WTC11 (cell line): ENCODE measurements around the gene ARL9. TPM values are rescaled to one million over a fixed set of nuclear protein-coding genes. Genes with fewer than 3 reads are reported as not detected.
A peak's percentile ranks its signal among the peaks of the same experiment; 100 is the strongest.

Source experiments
- ATAC-seq: fragments of 200-7000 bp; cut with Tn5 transposase; 2 replicates; pipeline ENCODE4 v1.10.0; 2021; ENCODE audit warnings: mild to moderate bottlenecking, moderate library complexity
- Bru-seq: library from RNA; stranded (reverse); fragments of 400-500 nt; gene quantifications from one replicate; lab custom pipeline; 2021; lab: Mats Ljungman, UMichigan
- CTCF ChIA-PET: fragments of 300-600 bp; sonication (Branson Sonifier 250); formaldehyde crosslinking; loops from one replicate; lab custom pipeline; 2021; ENCODE audit warnings: antibody characterized with exemption; lab: Charles Lee
- POLR2A ChIA-PET: fragments of 350-600 bp; sonication (Branson Sonifier 250); formaldehyde crosslinking; loops from one replicate; lab custom pipeline; 2021; ENCODE audit warnings: antibody characterized with exemption; lab: Charles Lee
- DNase-seq: peaks from one replicate; pipeline ENCODE4 v3.0.0; 2021; ENCODE audit warnings: low spot score
- H3K27ac Mint-ChIP-seq: 2 replicates; pipeline ENCODE4 v1.8.0; 2021; ENCODE audit warnings: mixed read lengths
- H3K27me3 Mint-ChIP-seq: 2 replicates; pipeline ENCODE4 v1.8.0; 2021; ENCODE audit warnings: low read depth, mild to moderate bottlenecking, moderate library complexity, mixed read lengths
- H3K36me3 Mint-ChIP-seq: 2 replicates; pipeline ENCODE4 v1.8.0; 2021; ENCODE audit warnings: mixed read lengths
- H3K4me1 Mint-ChIP-seq: 2 replicates; pipeline ENCODE4 v1.8.0; 2022; ENCODE audit warnings: mixed read lengths
- H3K4me3 Mint-ChIP-seq: 2 replicates; pipeline ENCODE4 v1.8.0; 2021; ENCODE audit warnings: mild to moderate bottlenecking, moderate library complexity, mixed read lengths
- H3K9me3 Mint-ChIP-seq: 2 replicates; pipeline ENCODE4 v1.8.0; 2021; ENCODE audit warnings: mixed read lengths
- ARID4B ChIP-seq: sonication (generic); formaldehyde crosslinking; IDR thresholded peaks from 2 replicates; pipeline ENCODE4 v1.8.0; 2023; ENCODE audit warnings: missing genetic modification reagents, mild to moderate bottlenecking, borderline replicate concordance
- CBFB ChIP-seq: sonication (generic); formaldehyde crosslinking; IDR thresholded peaks from 2 replicates; pipeline ENCODE4 v1.8.1; 2022; ENCODE audit warnings: mild to moderate bottlenecking, low read depth, missing genetic modification reagents
- CREM ChIP-seq: sonication (generic); formaldehyde crosslinking; IDR thresholded peaks from 2 replicates; pipeline ENCODE4 v1.8.1; 2022; ENCODE audit warnings: mild to moderate bottlenecking, missing genetic modification reagents, moderate library complexity
- E2F1 ChIP-seq: sonication (generic); formaldehyde crosslinking; IDR thresholded peaks from 2 replicates; pipeline ENCODE4 v1.8.0; 2022; ENCODE audit warnings: mild to moderate bottlenecking, missing genetic modification reagents
- E2F5 ChIP-seq: sonication (generic); formaldehyde crosslinking; IDR thresholded peaks from 2 replicates; pipeline ENCODE4 v1.8.1; 2022; ENCODE audit warnings: mild to moderate bottlenecking, moderate library complexity, missing genetic modification reagents
- FOXK1 ChIP-seq: sonication (generic); formaldehyde crosslinking; IDR thresholded peaks from 2 replicates; pipeline ENCODE4 v1.8.0; 2022; ENCODE audit warnings: mild to moderate bottlenecking, moderate library complexity, missing genetic modification reagents
- FOXP1 ChIP-seq: sonication (generic); formaldehyde crosslinking; IDR thresholded peaks from 2 replicates; pipeline ENCODE4 v1.8.0; 2022; ENCODE audit warnings: missing genetic modification reagents, mild to moderate bottlenecking, moderate library complexity, borderline replicate concordance
- FOXP4 ChIP-seq: sonication (generic); formaldehyde crosslinking; IDR thresholded peaks from 2 replicates; pipeline ENCODE4 v1.8.0; 2022; ENCODE audit warnings: mild to moderate bottlenecking, missing genetic modification reagents
- HMGXB4 ChIP-seq: sonication (generic); formaldehyde crosslinking; IDR thresholded peaks from 2 replicates; pipeline ENCODE4 v1.8.1; 2023; ENCODE audit warnings: mild to moderate bottlenecking, moderate library complexity, missing genetic modification reagents
- MYBL2 ChIP-seq: sonication (generic); formaldehyde crosslinking; IDR thresholded peaks from 2 replicates; pipeline ENCODE4 v1.8.1; 2023; ENCODE audit warnings: mild to moderate bottlenecking, moderate library complexity, missing genetic modification reagents
- NFE2L1 ChIP-seq: sonication (generic); formaldehyde crosslinking; IDR thresholded peaks from 2 replicates; pipeline ENCODE4 v1.8.1; 2023; ENCODE audit warnings: missing genetic modification reagents
- NFYB ChIP-seq: sonication (generic); formaldehyde crosslinking; conservative IDR thresholded peaks from 2 replicates; pipeline ENCODE4 v1.8.0; 2022; ENCODE audit warnings: low read depth, missing genetic modification reagents
- RELA ChIP-seq: sonication (generic); formaldehyde crosslinking; IDR thresholded peaks from 2 replicates; pipeline ENCODE4 v1.8.1; 2022; ENCODE audit warnings: missing genetic modification reagents, mild to moderate bottlenecking, borderline replicate concordance
- USF1 ChIP-seq: sonication (generic); formaldehyde crosslinking; IDR thresholded peaks from 2 replicates; pipeline ENCODE4 v1.8.0; 2022; ENCODE audit warnings: mild to moderate bottlenecking, missing genetic modification reagents
- ZNF281 ChIP-seq: sonication (generic); formaldehyde crosslinking; IDR thresholded peaks from 2 replicates; pipeline ENCODE4 v1.8.0; 2023; ENCODE audit warnings: mild to moderate bottlenecking, missing genetic modification reagents
- ZNF423 ChIP-seq: fragments of 250-450 bp; sonication (Bioruptor Pico); IDR thresholded peaks from 2 replicates; pipeline ENCODE4 v2.1.2; 2022; ENCODE audit warnings: mild to moderate bottlenecking, moderate library complexity
- ZSCAN18 ChIP-seq: fragments of 250-450 bp; sonication (Bioruptor Pico); IDR thresholded peaks from 2 replicates; pipeline ENCODE4 v2.1.2; 2022; ENCODE audit warnings: mild to moderate bottlenecking, moderate library complexity
- long read RNA-seq, 3 experiments: library from RNA in 1 of 3; library from capped mRNA in 1 of 3; library from polyadenylated mRNA in 1 of 3; unstranded in 2 of 3; stranded (forward) in 1 of 3; transcript quantifications; one replicate each; pipeline ENCODE4 v2.0.0, GENCODE V29; 2021
- total RNA-seq: library from RNA; stranded (reverse); gene quantifications from 3 replicates; pipeline ENCODE4 v1.2.3, GENCODE V29; 2021

ARL9 gene
- total RNA-seq (0.27 to 0.48 TPM (median 0.30 TPM) in 3 replicates), Bru-seq, nascent RNA (percentile 30 among the genes with signal in this experiment)
- long read RNA-seq, experiment 1, partial matches to known transcripts = 0 of 1 reads
- long read RNA-seq, experiment 1, other reads (novel, unspliced or antisense) = 1 of 1 reads
- long read RNA-seq, experiment 2, partial matches to known transcripts = 0 of 4 reads
- long read RNA-seq, experiment 2, other reads (novel, unspliced or antisense) = 2 of 4 reads
- long read RNA-seq, experiment 3, partial matches to known transcripts = 0 of 1 reads
- long read RNA-seq, experiment 3, other reads (novel, unspliced or antisense) = 0 of 1 reads

GRCh38 chr4:56505269-56506130 lies at the start of gene ARL9:
Gene ARL9, plus strand, starts transcription at chr4:56505791. Its CDS starts 72 bp downstream, at chr4:56505863.
- Mint-ChIP-seq H3K4me3 (peak within 1 kb of the TSS; percentile 99), H3K4me1 (peaks cover 7% of the 10 kb centered on the region), H3K27ac (no peak within 1 kb of the TSS; the same call in 1 of the 2 replicates), H3K9me3 (no peaks in the 10 kb centered on the region), H3K27me3 (peaks cover 36% of the 10 kb centered on the region), H3K36me3 (peaks cover 16% of the 10 kb centered on the region)
- peak; percentile 76 for DNase-seq
- ChIA-PET POLR2A (no interaction called here), CTCF (interaction anchor here (0.8 to 1.0 kb wide), 3 partner anchors 25 to 331 kb away, joined by 3 to 4 read pairs (median 3); a partner anchor contains a TSS)
- ATAC-seq = peak; percentile 86
- TF ChIP-seq ZNF423 (CRISPR knock-in tag) = peak; percentile 75
- no peak; the same call in 1 of the 2 replicates for TF ChIP-seq E2F5 (CRISPR knock-in tag)
- TF ChIP-seq CREM (CRISPR knock-in tag) = 0 out of 2 replicates have a peak, but pooled peaks have one; percentile 10
- TF ChIP-seq FOXK1 = peak; percentile 73
- 0 out of 2 replicates have a peak, but pooled peaks have one; percentile 9 for TF ChIP-seq NFYB (CRISPR knock-in tag)
- peak; percentile 50; the same call in 1 of the 2 replicates for TF ChIP-seq HMGXB4 (CRISPR knock-in tag)
- peak; percentile 35; the same call in 1 of the 2 replicates for TF ChIP-seq NFE2L1 (CRISPR knock-in tag)
- TF ChIP-seq USF1 (CRISPR knock-in tag) = no peak; the same call in 1 of the 2 replicates
- TF ChIP-seq MYBL2 (CRISPR knock-in tag) = peak; percentile 63; the same call in 1 of the 2 replicates
- TF ChIP-seq RELA (CRISPR knock-in tag) = no peak
- TF ChIP-seq E2F1 = no peak
- TF ChIP-seq ZNF281 (CRISPR knock-in tag) = 0 out of 2 replicates have a peak, but pooled peaks have one; percentile 54
- peak; percentile 76 for TF ChIP-seq FOXP1 (CRISPR knock-in tag)
- TF ChIP-seq ARID4B (CRISPR knock-in tag) = 0 out of 2 replicates have a peak, but pooled peaks have one; percentile 66
- TF ChIP-seq CBFB (CRISPR knock-in tag) = no peak
- TF ChIP-seq FOXP4 (CRISPR knock-in tag) = peak; percentile 59; the same call in 1 of the 2 replicates
- TF ChIP-seq ZSCAN18 (CRISPR knock-in tag) = no peak
